ENCODE data around the gene SDHAF1.

SDHAF1 gene

DNA sequence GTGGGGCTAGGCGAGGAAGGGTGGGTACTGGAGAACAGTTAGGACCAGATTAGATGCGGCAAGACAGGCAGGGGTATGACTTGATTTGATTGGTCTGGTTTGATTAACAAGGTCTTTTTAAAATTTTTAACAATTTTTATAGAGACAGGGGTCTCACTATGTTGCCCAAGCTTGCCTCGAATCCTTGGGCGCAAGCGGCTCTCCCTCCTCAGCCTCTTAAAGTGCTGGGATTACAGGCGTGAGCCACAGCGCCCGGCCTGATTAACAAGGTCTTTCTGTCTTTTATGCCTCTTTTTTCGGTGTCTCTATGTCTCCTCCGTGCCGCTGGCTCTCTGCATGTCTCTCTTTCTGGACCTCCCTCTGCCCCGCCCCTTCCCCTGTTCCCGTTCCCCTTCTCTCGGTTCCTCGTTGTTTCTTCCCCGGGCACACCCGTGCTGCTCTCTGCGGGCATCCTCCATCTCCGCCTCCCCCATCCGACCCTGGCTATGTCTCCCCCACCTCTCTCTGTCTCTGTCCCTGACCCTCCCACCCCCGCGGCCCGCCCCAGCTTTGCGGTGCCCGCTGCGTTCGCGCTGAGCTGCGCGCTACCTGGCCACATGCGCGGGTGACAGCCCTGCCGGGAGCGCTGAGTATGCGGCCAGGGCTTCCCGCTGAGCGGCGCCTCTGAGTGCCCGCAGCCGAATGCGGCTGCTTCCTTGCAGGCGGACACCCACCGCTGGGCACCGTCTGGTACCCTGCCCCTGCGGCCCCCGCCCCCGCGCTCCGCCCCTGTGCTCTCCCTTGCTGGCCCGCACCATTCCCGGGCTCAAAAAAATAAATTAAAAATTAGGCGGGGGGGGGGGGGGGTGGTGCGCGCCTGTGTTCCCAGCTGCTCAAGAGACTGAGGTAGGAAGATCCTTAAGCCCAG, 8.1 kb upstream of the SDHAF1 start:
- DNase-seq (ENCODE audit: low spot score): peak; percentile 75

DNA sequence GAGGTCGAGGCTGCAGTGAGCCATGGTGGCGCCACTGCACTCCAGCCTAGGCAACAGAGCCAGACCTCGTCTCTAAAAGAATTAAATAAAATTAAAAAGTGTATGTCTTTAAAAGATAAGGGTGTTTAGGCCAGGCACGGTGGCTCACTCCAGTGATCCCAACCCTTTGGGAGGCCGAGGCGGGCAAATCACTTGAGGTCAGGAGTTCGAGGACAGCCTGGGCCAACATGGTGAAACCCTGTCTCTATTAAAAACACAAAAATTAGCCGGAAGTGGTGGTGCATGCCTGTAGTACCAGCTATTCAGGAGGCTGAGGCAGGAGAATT, 7.5 kb upstream of the SDHAF1 start:
- DNase-seq (ENCODE audit: low spot score): no peak

DNA sequence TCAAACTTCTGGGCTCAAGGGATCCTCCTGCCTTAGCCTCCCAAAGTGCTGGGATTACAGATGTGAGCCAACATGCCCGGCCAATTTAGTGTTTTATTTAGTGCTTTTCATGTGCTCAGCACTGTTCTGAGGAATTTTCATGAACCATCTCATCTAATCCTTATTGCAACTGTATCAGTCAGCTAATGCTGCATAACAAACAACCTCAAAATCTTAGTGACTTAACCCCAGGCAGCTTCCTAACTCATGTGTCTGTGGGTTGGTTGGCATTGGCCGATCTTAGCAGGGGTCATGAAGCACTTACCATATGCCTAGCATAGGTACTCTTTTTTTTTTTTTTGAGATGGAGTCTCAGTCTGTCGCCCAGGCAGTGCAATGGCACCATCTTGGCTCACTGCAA, 6.2 kb upstream of the SDHAF1 start:
- DNase-seq (ENCODE audit: low spot score): no peak

DNA sequence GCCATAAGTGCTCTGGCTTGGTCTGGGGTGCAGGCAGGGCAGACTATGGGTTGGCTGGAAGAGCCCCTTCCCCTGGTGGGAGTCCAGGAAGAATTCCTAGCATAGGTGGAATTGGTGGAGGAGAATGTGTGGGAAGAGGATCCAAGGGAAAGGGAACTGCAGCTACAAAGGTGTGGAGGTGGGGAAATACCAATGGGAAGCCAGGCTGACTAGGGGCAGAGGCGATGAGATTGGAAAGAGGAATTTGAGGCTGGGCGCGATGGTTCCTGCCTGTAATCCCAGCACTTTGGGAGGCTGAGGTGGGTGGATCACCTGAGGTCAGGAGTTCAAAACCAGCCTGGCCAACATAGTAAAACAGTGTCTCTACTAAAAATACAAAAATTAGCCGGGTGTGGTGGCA, 4.8 kb upstream of the SDHAF1 start:
- DNase-seq (ENCODE audit: low spot score): no peak

DNA sequence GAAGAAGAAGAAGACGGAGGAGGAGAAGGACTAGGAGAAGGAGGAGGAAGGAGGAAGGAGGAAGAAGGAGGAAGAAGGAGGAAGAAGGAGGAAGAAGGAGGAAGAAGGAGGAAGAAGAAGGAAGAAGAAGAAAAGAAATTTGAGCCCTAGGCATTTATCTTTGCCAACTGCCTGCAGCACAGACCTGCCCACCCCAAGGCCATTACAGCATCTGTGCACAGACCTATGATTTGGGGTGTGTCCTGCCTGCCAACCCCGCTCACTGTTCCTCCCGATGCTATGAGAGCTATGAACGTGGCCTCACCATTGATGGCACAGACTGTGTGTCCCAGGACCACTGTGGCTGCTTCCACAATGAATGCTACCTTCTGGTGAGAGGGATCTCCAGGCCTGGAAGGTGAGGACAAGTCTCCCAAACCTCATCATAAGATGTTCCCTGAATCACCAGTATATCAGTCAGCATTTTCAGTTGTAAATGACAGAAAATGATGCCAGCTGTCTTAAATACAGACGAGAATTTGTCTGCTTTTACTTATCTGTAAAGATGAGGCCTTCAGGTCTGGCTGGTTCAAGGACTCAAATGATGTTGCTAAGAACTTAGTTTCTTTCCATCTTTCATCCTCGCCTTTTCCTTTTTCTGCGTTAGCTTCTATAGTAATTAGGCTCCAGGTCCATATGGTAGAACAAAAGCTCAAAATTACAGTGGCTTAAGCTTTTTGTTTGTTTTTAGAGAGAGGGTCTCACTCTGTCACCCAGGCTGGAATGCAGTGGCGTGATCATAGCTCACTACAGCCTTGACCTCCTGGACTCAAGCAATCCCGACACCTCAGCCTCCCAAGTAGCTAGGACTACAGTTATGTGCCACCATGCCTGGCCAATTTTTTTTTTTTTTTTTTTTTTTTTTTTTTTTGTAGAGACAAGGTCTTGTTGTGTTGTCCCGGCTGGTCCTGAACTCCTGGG, 3.9 kb upstream of the SDHAF1 start:
- no peak for DNase-seq (ENCODE audit: low spot score)

DNA sequence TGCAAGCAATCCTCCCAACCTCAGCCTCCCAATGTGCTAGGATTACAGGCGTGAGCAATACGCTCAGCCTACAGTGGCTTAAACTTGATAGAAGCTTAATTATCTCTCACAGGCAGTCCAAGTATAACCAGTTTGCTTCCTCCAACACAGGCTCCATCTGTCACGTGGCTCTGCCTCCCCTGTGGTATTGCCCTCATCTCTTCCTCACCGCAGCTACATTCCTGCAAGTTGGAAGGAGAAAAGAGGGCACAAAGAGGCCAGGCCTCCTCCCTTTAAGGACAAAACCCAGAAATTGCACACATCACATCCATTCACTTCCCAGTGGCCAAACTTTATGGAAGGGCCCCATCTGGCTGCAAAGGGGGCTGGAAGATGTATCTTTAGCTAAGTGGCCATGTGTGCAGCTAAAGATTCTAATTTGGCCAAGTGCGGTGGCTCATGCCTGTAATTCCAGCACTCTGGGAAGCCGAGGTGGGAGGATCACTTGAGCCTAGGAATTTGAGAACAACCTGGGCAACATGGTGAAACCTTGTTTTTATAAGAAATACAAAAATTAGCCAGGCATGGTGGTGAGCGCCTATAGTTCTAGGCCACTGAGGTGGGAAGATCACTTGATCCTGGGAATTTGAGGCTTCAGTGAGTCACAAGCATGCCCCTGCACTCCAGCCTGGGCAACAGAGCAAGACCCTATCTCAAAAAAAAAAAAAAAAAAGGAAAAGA, 3.1 kb upstream of the SDHAF1 start:
- no peak for DNase-seq (ENCODE audit: low spot score)

DNA sequence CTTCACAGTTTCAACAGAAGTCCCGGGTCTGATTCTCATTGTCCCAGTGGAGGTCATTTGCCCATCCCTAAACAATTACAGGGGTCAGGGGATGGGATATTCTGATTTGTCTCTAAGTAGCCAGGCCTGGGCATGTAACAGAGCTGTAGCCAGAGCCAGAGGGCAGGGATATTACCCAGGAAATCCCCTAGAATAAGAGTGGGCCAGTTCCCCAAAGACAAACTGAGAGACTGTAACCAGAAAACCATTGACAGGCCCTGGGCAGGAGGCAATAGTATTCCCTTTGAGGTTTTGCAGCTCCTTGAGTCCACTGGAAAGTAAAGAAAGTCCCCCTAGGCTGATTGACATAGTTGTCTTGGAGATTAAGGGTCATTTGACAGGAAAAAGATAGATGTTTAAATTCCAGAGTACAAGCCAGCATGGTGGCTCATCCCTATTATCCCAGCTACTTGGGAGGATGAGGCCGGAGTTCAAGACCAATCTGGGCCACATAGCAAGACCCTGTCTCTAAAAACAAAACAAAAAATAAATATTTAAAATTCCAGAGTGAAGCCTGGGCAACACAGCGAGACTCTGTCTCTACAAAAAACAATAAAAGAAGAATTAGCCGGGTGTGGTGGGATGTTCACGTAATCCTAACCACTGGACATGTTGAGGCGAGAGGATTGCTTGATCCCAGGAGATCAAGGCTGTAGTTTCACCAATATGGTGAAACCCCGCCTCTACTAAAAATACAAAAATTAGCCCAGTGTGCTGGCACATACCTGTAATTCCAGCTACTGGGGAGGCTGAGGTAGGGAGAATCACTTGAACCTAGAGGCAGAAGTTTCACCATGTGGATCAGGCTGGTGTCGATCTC, 1.9 kb upstream of the SDHAF1 start:
- no peak for DNase-seq (ENCODE audit: low spot score)

DNA sequence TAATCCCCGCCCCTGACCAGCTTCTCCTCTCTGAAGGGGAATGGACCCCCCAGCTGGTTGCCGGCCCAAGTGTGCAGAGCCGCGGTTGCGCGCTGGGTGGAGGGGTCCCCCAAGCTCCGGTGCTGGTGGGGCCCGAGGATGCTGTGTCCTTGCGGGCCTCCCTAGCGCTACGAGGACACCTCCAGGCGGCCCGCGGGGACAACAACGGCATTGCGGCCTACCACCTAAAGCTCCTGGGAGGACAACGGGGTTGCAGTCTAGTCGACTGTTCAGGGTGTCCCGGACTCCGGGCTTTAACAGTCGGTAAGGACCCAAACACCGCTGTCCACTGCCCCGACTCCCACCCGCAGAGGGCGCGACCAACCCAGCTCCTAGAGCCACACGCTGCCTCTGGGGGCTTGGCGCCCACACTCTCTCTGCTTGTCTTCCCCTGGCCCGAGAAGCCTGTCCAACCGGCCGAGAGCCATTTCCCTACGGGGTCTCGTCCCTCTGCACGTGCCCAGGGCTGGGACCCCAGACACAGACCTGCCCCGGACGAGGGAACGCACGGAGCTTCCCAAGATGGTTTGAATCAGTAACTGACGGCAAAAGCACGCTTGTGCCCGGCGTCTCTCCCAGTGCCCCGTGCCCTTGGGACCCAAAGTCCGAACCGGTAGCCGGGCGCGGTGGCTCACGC, 927 bp upstream of the SDHAF1 start:
- no peak for DNase-seq (ENCODE audit: low spot score)

DNA sequence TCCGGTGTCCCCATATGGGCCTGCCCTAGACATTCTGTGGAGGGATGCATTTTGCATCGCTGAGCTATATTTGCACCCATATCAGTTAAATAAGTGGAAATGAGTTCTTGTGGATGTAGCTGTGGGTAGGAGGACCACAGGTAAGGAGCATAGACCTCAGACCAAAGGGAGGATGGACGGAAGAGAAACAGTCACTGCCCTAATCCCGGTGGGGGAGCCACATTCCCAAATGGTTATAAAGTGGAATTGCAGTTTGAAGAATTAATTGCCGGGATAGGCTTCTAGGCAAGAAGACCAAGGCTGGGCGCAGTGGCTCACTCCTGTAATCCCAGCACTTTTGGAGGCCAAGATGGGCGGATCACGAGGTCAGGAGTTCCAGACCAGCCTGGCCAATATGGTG, 1.8 kb downstream of the SDHAF1 start:
- DNase-seq (ENCODE audit: low spot score): no peak

DNA sequence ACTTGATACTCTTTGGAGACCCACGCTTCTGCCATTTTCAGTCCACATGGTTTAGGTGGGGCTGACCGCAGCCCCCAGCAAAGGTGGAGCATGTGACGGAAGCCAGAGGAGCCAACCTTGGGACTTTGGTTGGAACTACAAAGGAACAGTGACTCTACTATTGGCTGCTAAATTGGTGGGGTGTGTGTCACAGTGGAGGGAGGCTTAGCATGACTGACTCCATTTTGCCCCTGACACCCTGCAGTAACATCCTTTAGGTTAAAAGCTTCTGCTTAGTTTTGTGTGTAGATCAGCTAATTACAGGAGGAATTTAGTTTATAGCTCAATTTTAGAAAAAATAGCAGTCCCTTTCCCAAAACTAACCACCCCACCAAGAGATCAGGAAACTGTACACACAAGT, 6.6 kb downstream of the SDHAF1 start:
- DNase-seq (ENCODE audit: low spot score): no peak

DNA sequence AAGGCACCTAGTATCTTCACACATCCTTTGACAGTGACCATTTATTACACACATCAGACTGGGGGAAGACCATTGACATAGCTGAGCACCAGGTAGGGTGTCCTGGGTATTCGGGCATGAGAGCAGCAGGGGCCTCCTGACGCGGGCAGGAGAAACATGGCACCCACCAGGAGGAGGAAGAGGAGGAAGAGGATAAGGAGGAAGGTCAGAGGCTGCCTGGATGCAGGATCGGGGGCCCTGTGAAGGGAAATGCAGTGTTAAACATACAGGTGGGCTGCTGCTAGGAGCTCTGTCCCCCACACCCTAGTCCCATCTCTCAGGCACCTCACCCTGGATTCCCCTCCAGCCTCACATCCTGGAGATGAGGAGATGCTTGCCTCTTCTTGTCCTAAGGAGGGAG, 8.3 kb downstream of the SDHAF1 start:
- no peak for DNase-seq (ENCODE audit: low spot score)

DNA sequence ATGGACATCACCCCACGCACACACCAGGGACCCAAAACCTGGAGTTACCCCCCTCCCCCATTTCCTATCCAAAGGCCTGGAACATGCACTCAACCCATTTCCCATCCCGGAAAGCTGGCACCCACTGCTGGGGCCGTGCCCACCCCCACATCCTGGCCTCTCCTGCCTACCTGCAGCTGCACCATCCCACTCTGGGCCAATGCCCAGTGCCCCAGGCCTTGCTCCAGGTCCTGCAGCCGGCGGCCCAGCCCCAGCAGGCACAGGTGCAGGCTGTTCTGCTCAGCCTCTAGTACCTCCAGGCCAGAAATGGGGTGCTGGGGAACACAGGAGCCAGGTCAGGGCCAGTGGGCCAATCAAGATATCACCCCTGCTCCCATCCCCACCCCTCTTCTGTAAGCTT, 12.0 kb downstream of the SDHAF1 start:
- no peak for DNase-seq (ENCODE audit: low spot score)

DNA sequence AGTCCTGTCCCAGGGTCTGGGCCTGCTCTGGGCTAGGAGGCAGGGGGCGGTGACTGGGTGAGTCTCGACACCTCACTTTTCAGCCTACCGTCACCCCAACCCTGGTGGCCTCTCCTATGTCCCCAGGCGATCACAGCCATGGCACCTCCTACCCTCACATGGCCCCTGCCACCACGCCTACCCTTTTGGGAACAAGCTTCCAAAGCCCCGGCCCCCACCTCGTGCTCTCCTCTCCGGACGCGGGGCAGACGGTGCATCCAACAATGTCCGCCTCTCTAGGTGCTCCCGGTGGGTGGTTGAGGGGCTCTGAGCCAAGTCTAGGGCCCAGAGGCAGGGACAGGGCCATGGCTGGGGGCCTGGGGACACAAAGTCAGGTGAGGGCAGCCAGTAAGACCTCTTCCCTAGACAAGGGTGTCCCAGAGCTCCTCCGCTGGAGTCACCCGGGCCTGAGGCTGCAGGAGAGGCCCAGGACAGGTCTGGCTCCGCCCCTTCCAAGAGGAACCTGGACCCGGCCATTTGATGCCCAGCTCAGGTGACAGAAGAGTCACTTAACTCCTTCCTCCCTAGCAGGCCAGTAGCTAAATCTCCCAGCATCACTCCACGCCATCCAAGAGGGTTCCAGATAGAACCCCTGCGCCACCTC, 13.5 kb downstream of the SDHAF1 start, which contains the start of gene SYNE4:
TSS of gene SYNE4 (minus strand) at position 478 of the 643 bp plus-strand sequence. CDS start at position 346, 132 bp downstream.
- peak; percentile 71 for DNase-seq (ENCODE audit: low spot score)

DNA sequence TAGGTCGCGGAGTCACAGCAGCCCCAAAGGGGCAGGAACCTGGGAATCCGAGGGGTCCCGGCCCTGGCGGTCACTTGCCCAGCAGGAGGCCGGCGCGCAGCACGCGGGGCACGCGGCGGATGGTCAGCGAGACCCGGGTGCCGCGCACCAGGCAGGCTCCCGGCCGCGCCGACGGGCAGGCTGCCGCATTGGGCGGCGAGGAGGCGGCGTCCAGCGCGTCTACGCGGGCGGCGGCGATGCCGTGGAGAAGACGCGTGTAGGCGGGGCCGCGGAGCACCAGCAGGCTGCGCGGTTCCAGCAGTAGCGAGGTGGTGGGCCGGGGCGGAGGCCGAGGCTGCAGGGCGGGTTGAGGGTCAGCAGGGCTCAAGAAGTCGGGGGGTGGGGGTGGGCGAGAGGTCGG, 14.2 kb downstream of the SDHAF1 start:
- DNase-seq (ENCODE audit: low spot score): no peak

DNA sequence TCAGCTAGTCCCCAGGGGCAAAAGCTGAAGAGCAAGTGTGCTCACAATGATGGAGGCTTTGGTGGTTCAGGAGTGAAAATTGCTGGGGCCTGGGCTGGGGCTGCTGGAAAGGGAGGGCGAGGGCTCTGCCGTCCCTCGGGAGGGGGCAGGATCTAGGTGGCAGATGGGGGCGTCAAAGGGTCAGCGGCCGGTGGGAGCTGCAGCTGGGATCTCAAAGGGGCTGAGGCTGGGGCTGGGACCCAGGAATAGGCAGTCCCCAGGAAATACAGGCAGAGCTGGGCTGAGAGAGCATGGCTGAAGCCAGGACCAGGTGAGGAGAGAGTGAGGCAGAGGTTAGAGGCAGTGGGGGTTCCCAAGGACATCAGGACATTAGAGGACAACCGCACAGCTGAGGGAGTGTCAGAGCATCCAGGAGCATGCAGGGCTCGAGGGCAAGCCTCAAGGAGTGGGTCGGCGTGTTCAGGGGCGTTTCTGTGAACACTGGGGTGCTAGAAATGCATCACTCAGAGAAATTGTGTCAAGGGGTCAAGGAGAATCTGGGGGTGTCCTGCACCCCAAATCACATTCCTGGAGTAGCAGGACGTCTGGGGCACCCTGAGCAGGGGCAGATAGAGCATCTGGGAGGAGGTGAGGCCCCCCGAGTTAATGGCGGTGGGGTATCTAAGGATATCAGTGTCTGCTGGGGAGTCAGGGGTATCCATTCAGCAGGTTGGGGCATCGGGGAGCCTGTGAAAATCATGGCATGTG, 14.8 kb downstream of the SDHAF1 start:
- no peak for DNase-seq (ENCODE audit: low spot score)

DNA sequence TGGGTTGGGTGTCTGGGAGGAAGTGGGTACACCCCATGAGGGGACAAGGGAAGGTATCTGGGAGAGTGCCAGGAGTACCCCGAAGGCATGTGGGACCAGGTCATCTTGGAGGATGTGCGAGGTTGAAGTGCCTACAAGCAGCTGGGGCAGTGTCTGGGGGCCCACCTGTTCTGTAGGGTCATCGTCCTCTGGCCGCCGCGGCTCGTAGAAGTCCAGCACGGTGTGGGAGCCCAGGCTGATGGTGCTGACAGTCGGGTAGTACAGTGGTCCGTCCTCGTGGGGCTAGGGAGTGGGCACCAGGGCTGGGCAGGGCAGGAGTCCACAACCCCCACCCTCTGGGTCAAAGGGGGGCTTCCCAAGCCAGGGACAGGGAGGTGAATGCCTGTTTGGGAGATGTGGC, 15.4 kb downstream of the SDHAF1 start:
- no peak for DNase-seq (ENCODE audit: low spot score)

DNA sequence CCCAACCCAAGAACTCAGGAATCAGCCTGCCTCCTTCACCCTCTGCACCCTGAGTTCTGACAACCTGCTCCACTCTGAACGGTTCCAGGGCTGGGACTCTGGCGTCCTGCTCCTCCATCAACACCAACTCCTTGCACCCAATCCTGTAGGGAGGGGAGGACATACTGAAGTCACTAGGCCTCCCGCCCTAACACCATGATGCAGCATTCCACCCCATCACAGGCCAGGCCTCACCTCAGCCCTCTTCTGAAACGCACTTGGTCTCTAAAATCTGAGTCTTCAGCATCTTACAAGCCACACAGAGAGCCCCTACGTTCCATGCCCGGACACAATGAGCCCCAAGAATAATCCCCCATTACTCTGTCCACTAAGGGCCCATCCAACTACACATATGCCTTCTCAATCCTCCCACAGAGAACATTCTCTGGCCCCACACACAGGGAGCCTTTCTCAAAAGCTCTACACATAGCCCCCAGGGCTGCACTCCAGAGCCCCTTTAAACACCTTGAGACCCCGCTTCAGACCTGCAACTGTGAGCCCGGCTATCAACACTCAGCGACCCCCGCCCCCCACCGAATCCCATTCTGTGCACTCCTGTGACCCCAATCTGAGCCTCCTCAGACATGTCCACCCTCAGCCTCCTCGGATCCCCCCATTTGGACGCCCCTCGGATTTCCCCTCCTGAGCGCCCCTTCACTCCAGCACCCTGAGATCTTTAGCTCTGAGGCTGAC, 18.5 kb downstream of the SDHAF1 start:
- no peak for DNase-seq (ENCODE audit: low spot score)

DNA sequence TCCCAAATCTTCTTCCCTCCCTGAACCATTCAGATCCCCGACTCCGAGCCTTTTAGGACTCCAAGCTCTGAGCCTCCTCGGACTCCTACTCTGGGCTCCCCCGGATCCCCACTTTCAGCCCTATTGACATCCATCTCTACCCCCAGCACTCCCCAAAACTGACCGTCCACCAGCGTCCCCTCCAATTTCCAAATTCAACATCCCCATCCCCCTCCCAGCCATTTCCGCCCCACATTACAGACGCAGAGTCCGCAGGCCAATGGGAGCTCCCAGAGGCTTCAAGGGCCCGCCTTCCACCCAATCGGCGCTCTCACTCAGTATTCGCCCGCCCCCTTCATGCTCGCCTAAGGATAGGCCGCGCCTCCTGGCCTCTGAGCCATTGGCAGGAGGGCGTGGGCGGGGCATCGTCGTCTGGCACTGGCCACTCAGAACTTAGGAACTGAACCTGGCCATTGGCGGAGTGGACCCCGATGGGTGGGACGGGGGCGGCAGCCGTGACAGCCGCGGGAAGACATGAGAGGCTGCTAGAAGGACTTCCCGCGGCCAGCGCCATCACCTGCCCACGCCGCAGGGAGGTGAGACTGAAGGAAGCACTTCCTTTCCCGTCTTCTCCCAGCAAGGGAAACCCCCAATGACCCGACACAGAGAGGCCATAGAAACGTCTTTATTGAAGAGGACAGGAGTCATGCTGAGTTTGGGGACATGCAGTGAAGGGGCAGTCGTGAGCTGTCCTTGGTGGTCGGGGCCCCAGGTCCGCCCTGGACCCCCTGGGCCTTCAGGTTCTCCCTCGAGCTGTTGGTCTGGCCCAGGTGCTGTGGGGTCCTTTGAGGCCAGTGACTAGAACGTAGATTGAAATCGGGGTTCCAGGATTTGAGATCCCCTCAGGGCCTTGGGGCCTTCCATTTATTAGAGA, 19.3 kb downstream of the SDHAF1 start, which contains the start of gene ALKBH6:
TSS of gene ALKBH6 (minus strand) at position 202 of the 913 bp plus-strand sequence. CDS start 816 bp downstream, outside the sequence.
- DNase-seq (ENCODE audit: low spot score): peak; percentile 100

Data from HuH-7 (cell line).